ENCODE data around the gene PCBP3.

Gene PCBP3

DNA sequence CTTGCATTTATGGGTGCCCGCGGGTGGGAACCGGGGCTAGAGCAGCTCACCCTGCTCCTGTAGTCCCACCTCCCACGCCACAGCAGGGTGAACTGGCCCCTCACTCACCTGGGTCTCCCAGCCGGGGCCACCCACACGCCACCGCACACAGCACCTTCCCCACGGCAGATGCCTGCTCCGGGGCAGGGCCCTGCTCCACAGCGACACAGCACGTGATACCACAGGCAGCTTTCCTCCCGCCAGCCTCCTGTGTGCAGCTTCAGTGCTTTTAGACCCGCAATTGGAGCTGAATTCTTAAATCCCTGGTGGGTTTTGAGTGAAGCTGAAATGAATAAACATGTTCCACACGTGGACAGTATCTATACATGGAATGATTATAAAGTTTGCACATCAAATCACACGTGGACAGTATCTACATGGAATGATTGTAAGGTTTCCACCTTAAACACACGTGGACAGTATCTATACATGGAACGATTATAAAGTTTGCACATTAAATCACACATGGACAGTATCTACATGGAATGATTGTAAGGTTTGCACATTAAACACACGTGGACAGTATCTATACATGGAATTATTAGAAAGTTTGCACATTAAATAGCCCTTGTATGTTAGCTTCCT, 245.0 kb downstream of the PCBP3 start:
- DNase-seq (ENCODE audit: low read depth in 2 of 2) = no peak
- TF ChIP-seq, protein P1, sequence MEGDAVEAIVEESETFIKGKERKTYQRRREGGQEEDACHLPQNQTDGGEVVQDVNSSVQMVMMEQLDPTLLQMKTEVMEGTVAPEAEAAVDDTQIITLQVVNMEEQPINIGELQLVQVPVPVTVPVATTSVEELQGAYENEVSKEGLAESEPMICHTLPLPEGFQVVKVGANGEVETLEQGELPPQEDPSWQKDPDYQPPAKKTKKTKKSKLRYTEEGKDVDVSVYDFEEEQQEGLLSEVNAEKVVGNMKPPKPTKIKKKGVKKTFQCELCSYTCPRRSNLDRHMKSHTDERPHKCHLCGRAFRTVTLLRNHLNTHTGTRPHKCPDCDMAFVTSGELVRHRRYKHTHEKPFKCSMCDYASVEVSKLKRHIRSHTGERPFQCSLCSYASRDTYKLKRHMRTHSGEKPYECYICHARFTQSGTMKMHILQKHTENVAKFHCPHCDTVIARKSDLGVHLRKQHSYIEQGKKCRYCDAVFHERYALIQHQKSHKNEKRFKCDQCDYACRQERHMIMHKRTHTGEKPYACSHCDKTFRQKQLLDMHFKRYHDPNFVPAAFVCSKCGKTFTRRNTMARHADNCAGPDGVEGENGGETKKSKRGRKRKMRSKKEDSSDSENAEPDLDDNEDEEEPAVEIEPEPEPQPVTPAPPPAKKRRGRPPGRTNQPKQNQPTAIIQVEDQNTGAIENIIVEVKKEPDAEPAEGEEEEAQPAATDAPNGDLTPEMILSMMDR (IDR thresholded peaks at IDR 0.05; ENCODE audit: low read depth, low read length) = no peak
- H3K4me3 ChIP-seq (replicated peaks in 1 of 2; ENCODE audit: low read depth in 2 of 2, low read length in 2 of 2) = no peak overlapping the region

DNA sequence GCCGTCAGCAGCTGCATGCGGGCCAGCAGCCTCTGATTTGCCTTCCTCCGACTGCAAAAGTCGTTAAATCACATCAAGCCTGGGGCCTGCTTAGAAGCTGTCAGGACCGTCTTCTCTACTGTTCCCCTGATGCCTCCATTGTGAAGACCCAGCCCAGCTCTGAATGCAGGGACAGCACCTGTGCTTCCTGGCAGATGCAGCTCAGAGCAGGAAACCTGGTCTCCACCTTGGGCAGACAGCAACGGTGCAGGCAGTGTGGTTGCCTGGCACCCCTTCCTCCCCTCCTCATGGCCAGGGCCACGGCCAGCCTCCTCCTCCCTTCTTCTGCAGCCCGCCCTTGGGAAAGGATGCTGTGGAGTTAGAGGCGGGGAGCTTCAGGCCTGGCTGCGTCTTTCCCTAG, 245.7 kb downstream of the PCBP3 start:
- no peak overlapping the region for H3K4me3 ChIP-seq (replicated peaks in 1 of 2; ENCODE audit: low read depth in 2 of 2, low read length in 2 of 2)
- TF ChIP-seq, protein P1 (IDR thresholded peaks at IDR 0.05; ENCODE audit: low read depth, low read length) = no peak
- no peak for DNase-seq (ENCODE audit: low read depth in 2 of 2)

DNA sequence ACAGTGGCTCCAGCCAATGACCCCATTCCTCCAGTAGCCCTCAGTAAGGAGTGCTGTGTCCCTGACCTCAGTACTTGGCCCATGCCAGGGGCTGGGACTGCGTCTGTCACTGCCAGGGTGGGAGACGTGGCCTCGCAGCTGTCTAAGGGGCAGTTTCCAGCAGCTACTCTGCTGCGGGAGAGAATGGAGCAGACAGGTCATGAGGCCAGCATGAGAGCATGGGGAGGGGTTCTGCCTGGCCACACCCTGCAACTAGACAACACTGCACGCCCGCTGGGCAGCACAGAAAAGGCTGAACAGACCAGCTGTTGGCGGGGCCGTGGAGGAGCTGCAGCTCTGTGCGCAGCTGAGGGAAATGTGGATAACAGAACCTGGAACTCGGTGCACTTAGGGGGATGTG, 246.4 kb downstream of the PCBP3 start:
- DNase-seq (ENCODE audit: low read depth in 2 of 2) = no peak
- H3K4me3 ChIP-seq (replicated peaks in 1 of 2; ENCODE audit: low read depth in 2 of 2, low read length in 2 of 2) = no peak overlapping the region
- TF ChIP-seq, protein P1 (IDR thresholded peaks at IDR 0.05; ENCODE audit: low read depth, low read length) = no peak

DNA sequence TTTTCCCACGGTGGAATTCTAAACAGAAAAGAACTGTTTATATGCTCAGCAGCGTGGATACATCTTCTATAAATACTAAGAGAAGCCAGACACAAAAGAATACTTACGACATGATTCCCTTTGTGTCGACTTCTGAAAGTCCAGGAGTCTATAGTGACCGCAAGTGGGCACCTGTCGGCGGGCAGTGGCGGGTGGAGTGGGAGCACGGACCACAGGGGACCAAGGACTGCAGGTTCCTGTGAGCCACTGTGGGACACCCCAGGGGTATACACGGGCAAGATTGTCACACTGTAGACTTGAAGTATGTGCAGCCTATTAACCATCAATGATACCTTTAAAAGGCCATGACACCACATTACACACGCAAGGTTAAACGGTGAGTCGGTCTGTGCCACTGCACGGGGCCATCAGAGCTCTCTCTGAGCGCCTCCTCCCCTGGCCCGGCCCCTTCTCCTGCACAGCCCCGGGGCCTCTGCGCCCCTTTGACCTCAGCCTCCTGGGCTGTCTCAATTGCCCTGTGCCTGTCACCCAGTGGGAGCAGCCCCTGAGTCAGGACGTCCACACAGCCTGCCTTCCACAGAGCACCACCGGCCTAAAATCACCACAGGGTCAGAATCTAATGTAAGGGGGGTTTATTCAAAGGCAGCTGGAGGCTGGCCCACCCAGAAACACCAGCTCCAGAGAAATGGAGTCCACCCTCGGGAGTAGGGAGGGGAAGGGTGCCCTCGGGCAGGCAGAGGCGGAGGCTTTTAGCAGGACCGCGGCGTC, 248.0 kb downstream of the PCBP3 start:
- no peak overlapping the region for H3K4me3 ChIP-seq (replicated peaks in 1 of 2; ENCODE audit: low read depth in 2 of 2, low read length in 2 of 2)
- TF ChIP-seq, protein P1 (IDR thresholded peaks at IDR 0.05; ENCODE audit: low read depth, low read length) = no peak

DNA sequence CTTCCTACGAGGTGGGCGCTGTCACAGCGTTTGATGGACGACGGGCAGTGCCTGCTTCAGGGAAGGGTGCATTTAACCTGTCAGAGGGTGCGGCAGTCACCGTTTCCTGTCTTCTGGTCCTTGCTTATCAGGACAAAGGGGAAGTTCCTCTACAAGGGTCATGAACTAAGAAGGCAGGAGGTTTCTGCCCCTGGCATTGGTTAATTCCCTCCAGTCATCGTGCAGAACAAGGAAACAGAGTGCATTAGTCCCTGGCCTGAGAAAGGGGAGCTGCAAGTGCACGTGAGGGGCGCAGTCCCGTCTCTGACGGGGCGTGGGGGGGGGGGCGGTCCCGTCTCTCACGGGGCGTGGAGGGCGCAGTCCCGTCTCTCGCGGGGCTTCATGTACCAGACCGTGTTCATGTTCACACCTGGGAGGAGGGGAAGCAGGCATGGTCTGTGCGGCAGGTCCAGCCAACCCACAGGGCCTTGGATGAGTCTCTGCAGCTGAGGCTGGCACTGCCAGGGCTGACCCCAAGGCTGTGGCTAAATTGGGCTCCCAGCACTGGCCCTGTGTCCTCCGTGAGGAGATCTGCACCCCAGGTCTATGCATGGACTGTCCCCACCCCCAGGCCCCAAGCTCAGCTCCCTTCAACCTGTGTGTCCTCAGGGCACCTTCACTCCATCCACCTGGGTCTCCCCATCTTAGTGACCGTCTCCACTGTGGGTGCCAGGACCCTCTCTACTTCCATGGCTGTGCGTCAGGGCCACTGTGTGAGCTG, 248.8 kb downstream of the PCBP3 start:
- TF ChIP-seq, protein P1 (IDR thresholded peaks at IDR 0.05; ENCODE audit: low read depth, low read length) = no peak
- no peak overlapping the region for H3K4me3 ChIP-seq (replicated peaks in 1 of 2; ENCODE audit: low read depth in 2 of 2, low read length in 2 of 2)
- DNase-seq (ENCODE audit: low read depth in 2 of 2) = no peak

More for the DNA sequence above, 248.0 kb downstream of the PCBP3 start:
- DNase-seq (ENCODE audit: low read depth in 2 of 2) = no peak

DNA sequence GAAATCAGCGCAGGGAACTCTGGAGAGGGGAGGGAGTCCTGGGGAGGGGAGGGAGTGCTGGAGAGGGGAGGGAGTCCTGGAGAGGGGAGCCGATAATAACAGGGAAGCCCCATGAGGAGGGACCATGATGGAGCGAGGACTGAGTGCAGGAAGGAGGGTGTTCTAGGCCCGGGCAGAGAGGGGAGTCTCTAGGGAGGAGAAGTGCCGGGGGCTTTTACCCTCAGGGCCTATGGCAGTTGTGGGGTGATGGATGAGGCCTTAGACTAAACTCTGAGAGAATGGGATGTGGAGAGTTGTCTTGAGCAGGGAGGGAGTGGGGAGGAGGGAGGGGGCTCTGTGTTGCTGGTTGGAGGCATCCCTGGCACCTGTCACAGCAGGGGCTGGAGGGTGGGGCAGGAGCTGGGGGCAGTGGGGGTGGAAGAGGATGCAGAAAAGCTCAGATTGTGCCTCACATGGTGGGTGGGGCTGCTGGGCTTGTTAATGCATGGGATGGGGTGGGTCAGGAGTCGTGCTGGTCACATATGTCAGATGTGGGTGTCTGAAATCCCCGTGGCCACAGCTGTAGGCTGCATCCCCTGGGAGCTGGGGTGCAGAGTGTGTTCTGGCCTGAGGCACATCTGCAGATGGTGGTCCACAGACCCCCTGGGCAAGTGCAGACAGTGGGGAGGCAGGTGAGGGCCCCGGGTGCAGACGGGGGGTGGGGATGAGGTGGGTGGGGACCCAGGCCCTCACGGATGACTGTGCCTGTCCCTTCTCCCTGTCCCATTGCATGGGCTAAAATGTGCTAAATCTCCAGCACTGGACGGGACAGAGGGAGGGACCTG, 249.6 kb downstream of the PCBP3 start:
- DNase-seq (ENCODE audit: low read depth in 2 of 2) = no peak
- no peak overlapping the region for H3K4me3 ChIP-seq (replicated peaks in 1 of 2; ENCODE audit: low read depth in 2 of 2, low read length in 2 of 2)
- TF ChIP-seq, protein P1 (IDR thresholded peaks at IDR 0.05; ENCODE audit: low read depth, low read length) = no peak

Data from cardiac fibroblast (primary cell).